Inflammatory macrophage treated with lipopolysaccharide for 4 hours (primary cell): Measurements from ENCODE around the gene PPEF1.
"Not testable (repeated sequence)": the region's sequence is repeated elsewhere in the genome, so short reads cannot be mapped to it uniquely, and the experiment has no call there.

Experiments used
- DNase-seq: peaks from one replicate; pipeline ENCODE4 v3.0.0-alpha.2; 2020

The PPEF1 gene

GRCh38 chrX:18702362-18703195 is 4.9 kb upstream of the PPEF1 start:
- no peak for DNase-seq

- DNase-seq, result no peak
Measured at GRCh38 chrX:18709833-18710232, 2.4 kb downstream of the PPEF1 start.

GRCh38 chrX:18714910-18715309 is 7.5 kb downstream of the PPEF1 start:
- DNase-seq, result no peak

- DNase-seq, result no peak
Measured at GRCh38 chrX:18719852-18720251, 12.4 kb downstream of the PPEF1 start.

GRCh38 chrX:18721683-18722499 is 14.4 kb downstream of the PPEF1 start:
- no peak for DNase-seq

GRCh38 chrX:18722500-18723071 is 15.1 kb downstream of the PPEF1 start:
- DNase-seq, result no peak

- DNase-seq, result no peak
Measured at GRCh38 chrX:18725310-18725943, 18.0 kb downstream of the PPEF1 start.

- DNase-seq, result no peak
Measured at GRCh38 chrX:18733287-18733686, 25.8 kb downstream of the PPEF1 start.

- not testable (repeated sequence) for DNase-seq
Measured at GRCh38 chrX:18739609-18740008, 32.2 kb downstream of the PPEF1 start.

- no peak for DNase-seq
Measured at GRCh38 chrX:18748499-18748898, 41.1 kb downstream of the PPEF1 start.

- no peak for DNase-seq
Measured at GRCh38 chrX:18753631-18754030, 46.2 kb downstream of the PPEF1 start.

GRCh38 chrX:18755651-18756050 is 48.2 kb downstream of the PPEF1 start:
- DNase-seq, result no peak

- DNase-seq, result no peak
Measured at GRCh38 chrX:18757956-18758932, 50.8 kb downstream of the PPEF1 start.

GRCh38 chrX:18761750-18762149 is 54.3 kb downstream of the PPEF1 start:
- DNase-seq, result no peak

- DNase-seq, result not testable (repeated sequence)
Measured at GRCh38 chrX:18763106-18763505, 55.7 kb downstream of the PPEF1 start.

GRCh38 chrX:18769364-18769763 is 61.9 kb downstream of the PPEF1 start:
- no peak for DNase-seq

- DNase-seq, result no peak
Measured at GRCh38 chrX:18769812-18770573, 62.5 kb downstream of the PPEF1 start.

GRCh38 chrX:18789916-18790315 is 82.5 kb downstream of the PPEF1 start:
- no peak for DNase-seq

- no peak for DNase-seq
Measured at GRCh38 chrX:18792828-18793227, 85.4 kb downstream of the PPEF1 start.

GRCh38 chrX:18793601-18794089 is 86.2 kb downstream of the PPEF1 start:
- no peak for DNase-seq

GRCh38 chrX:18797141-18797540 is 89.7 kb downstream of the PPEF1 start:
- no peak for DNase-seq
